Tibial nerve (tissue), 4 donors: ENCODE results near the gene SLMAP. TPM values are rescaled to one million over a fixed set of nuclear protein-coding genes. Genes with fewer than 3 reads are reported as not detected.

Experiments used
- DNase-seq, 2 donors: peaks; one replicate each; pipeline ENCODE4 v3.0.0-alpha.2; 2019; ENCODE audit warnings: low spot score in 2 of 2
- H3K27ac ChIP-seq, 4 donors: fragments of 200-600 bp; sonication (generic) in 3 of 4; one replicate each; pipeline ENCODE4 v1.5.1; 2017 to 2019; ENCODE audit warnings: mild to moderate bottlenecking in 1 of 4
- H3K27me3 ChIP-seq, 2 donors: fragments of 200-600 bp; sonication (generic) in 1 of 2; one replicate each; pipeline versions ENCODE4 v1.5.1 to v1.6.0; 2017 to 2019
- H3K36me3 ChIP-seq, 3 donors: fragments of 200-600 bp; sonication (generic); one replicate each; pipeline ENCODE4 v1.5.1; 2018 to 2019
- H3K4me1 ChIP-seq, 4 donors: fragments of 200-600 bp; sonication (generic) in 3 of 4; one replicate each; pipeline ENCODE4 v1.5.1; 2017 to 2019
- H3K4me3 ChIP-seq, 4 donors: fragments of 200-600 bp; sonication (generic) in 3 of 4; one replicate each; pipeline ENCODE4 v1.5.1; 2017 to 2019; ENCODE audit warnings: mild to moderate bottlenecking in 1 of 4, moderate library complexity in 1 of 4
- H3K9me3 ChIP-seq, 4 donors: fragments of 200-600 bp; sonication (generic) in 3 of 4; one replicate each; pipeline ENCODE4 v1.5.1; 2017 to 2019
- EP300 ChIP-seq, 2 donors: sonication (generic); formaldehyde crosslinking; IDR thresholded peaks; one replicate each; pipeline ENCODE4 v1.6.1; 2017; ENCODE audit warnings: antibody characterized with exemption in 2 of 2, mild to moderate bottlenecking in 1 of 2
- POLR2A ChIP-seq, 2 donors: fragments of 450-650 bp; IDR thresholded peaks; one replicate each; pipeline ENCODE4 v1.6.1; 2017; ENCODE audit warnings: antibody characterized with exemption in 2 of 2, mild to moderate bottlenecking in 2 of 2, moderate library complexity in 2 of 2
- WGBS, 2 donors: methylation state at CpG; one replicate each; pipeline ENCODE4 v1.1.5; 2018; 5-methylcytosine and 5-hydroxymethylcytosine counted together
- total RNA-seq, 4 donors: library from RNA; depleted of rRNA; stranded (reverse); fragments of >200 nt; gene quantifications; one replicate each; pipeline ENCODE4 v1.1.0, GENCODE V29; 2016
- TF ChIP-seq, protein P1 (sequence below), 5 experiments: fragments of 200-600 bp in 3 of 5; fragments of 450-650 bp in 2 of 5; sonication (generic) in 3 of 5; IDR thresholded peaks; one replicate each; pipeline ENCODE4 v1.5.1; 2016 to 2019; ENCODE audit warnings: antibody characterized with exemption in 5 of 5, mild to moderate bottlenecking in 3 of 5, moderate library complexity in 2 of 5

The SLMAP gene
- total RNA-seq, 4 donors from 2014 or later, result 66.6 to 101 (median 87.4) TPM

- Histone ChIP-seq H3K27ac (no peak overlapping the region), H3K4me1 (peaks cover 0 to 3% (median 0%) of the 10 kb centered on the region in 4 donors), H3K27me3 (no peaks in the 10 kb centered on the region), H3K9me3 (no peaks in the 10 kb centered on the region), H3K4me3 (no peak overlapping the region), H3K36me3 (peaks cover 0 to 10% (median 0%) of the 10 kb centered on the region in 3 donors)
- 87 to 89% methylated on average over 3 of the region's 3 CpGs for WGBS, 2 donors
- TF ChIP-seq EP300 (IDR thresholded peaks at IDR 0.05) (no peak), POLR2A (IDR thresholded peaks at IDR 0.05) (no peak)
- TF ChIP-seq, protein P1, sequence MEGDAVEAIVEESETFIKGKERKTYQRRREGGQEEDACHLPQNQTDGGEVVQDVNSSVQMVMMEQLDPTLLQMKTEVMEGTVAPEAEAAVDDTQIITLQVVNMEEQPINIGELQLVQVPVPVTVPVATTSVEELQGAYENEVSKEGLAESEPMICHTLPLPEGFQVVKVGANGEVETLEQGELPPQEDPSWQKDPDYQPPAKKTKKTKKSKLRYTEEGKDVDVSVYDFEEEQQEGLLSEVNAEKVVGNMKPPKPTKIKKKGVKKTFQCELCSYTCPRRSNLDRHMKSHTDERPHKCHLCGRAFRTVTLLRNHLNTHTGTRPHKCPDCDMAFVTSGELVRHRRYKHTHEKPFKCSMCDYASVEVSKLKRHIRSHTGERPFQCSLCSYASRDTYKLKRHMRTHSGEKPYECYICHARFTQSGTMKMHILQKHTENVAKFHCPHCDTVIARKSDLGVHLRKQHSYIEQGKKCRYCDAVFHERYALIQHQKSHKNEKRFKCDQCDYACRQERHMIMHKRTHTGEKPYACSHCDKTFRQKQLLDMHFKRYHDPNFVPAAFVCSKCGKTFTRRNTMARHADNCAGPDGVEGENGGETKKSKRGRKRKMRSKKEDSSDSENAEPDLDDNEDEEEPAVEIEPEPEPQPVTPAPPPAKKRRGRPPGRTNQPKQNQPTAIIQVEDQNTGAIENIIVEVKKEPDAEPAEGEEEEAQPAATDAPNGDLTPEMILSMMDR (IDR thresholded peaks at IDR 0.05), result no peak
- DNase-seq, result no peak
Observed at GRCh38 chr3:57848177-57848738, 92.1 kb downstream of the SLMAP start.

DNA sequence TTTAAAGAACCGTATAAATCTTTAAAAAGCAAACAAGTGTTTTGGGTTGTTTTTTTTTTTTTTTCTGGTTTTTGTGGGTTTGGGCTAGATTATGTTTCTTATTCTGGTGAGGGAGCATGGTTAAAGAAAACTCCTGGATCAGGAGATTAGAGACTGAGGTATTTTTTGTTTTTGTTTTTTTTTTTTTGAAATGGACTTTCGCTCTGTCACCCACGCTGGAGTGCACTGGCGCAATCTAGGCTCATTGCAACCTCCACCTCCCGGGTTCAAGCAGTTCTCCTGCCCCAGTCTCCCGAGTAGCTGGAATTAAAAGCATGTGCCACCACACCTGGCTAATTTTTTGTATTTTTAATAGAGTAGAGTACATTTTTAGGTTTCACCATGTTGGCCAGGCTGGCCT, 95.2 kb downstream of the SLMAP start:
- WGBS, 2 donors, result 91 to 92% methylated on average over 6 of the region's 6 CpGs
- peaks cover 0 to 14% (median 0%) of the 10 kb centered on the region in 3 donors for H3K36me3 ChIP-seq

GRCh38 chr3:57852896-57853295, 96.8 kb downstream of the SLMAP start:
- WGBS, 2 donors, result 75 to 82% methylated on average over 1 of the region's 1 CpG
- TF ChIP-seq POLR2A (IDR thresholded peaks at IDR 0.05), result no peak
- TF ChIP-seq EP300 (IDR thresholded peaks at IDR 0.05), result no peak
- TF ChIP-seq, protein P1 (IDR thresholded peaks at IDR 0.05), result peak in 2 of 5 experiments; percentile 9 to 27
- no peak overlapping the region for H3K4me3 ChIP-seq
- no peaks in the 10 kb centered on the region for H3K27me3 ChIP-seq
- H3K27ac ChIP-seq, result no peak overlapping the region
- peaks cover 0 to 14% (median 0%) of the 10 kb centered on the region in 3 donors for H3K36me3 ChIP-seq
- no peaks in the 10 kb centered on the region for H3K9me3 ChIP-seq
- H3K4me1 ChIP-seq, result peaks cover 0 to 3% (median 0%) of the 10 kb centered on the region in 4 donors
- no peak for DNase-seq

More for the DNA sequence above, 95.2 kb downstream of the SLMAP start:
- no peak for TF ChIP-seq POLR2A (IDR thresholded peaks at IDR 0.05)
- TF ChIP-seq, protein P1 (IDR thresholded peaks at IDR 0.05), result no peak
- TF ChIP-seq EP300 (IDR thresholded peaks at IDR 0.05), result no peak
- Histone ChIP-seq H3K4me1 (peaks cover 0 to 3% (median 0%) of the 10 kb centered on the region in 4 donors), H3K27me3 (no peaks in the 10 kb centered on the region), H3K4me3 (no peak overlapping the region), H3K9me3 (no peaks in the 10 kb centered on the region), H3K27ac (no peak overlapping the region)
- no peak for DNase-seq

GRCh38 chr3:57855281-57855680, 99.2 kb downstream of the SLMAP start:
- peaks cover 0 to 3% (median 0%) of the 10 kb centered on the region in 4 donors for H3K4me1 ChIP-seq
- peaks cover 0 to 33% (median 0%) of the 10 kb centered on the region in 3 donors for H3K36me3 ChIP-seq
- WGBS, 2 donors, result 91 to 96% methylated on average over 1 of the region's 1 CpG
- DNase-seq, result no peak
- no peak overlapping the region for H3K27ac ChIP-seq
- no peaks in the 10 kb centered on the region for H3K27me3 ChIP-seq
- H3K9me3 ChIP-seq, result no peaks in the 10 kb centered on the region
- H3K4me3 ChIP-seq, result no peak overlapping the region
- TF ChIP-seq EP300 (IDR thresholded peaks at IDR 0.05) (no peak), POLR2A (IDR thresholded peaks at IDR 0.05) (no peak)
- TF ChIP-seq, protein P1 (IDR thresholded peaks at IDR 0.05), result no peak

GRCh38 chr3:57855943-57856342, 99.8 kb downstream of the SLMAP start:
- Histone ChIP-seq H3K27ac (no peak overlapping the region), H3K4me3 (no peak overlapping the region), H3K27me3 (no peaks in the 10 kb centered on the region), H3K36me3 (peaks cover 0 to 38% (median 0%) of the 10 kb centered on the region in 3 donors), H3K4me1 (peaks cover 0 to 3% (median 0%) of the 10 kb centered on the region in 4 donors), H3K9me3 (no peaks in the 10 kb centered on the region)
- no peak for TF ChIP-seq POLR2A (IDR thresholded peaks at IDR 0.05)
- DNase-seq, result no peak
- 87 to 91% methylated on average over 4 of the region's 4 CpGs for WGBS, 2 donors
